HG02588 (cell line): ENCODE results near the gene ETDB.
"Not testable (repeated sequence)": the region's sequence is repeated elsewhere in the genome, so short reads cannot be mapped to it uniquely, and the experiment has no call there.

ENCODE experiments used
- ATAC-seq: cut with Tn5 transposase; IDR thresholded peaks from one replicate; pipeline ENCODE4 v1.9.1; 2021; ENCODE audit warnings: mild to moderate bottlenecking, moderate library complexity; ENCODE audit not compliant: unreplicated experiment

ETDB gene

DNA sequence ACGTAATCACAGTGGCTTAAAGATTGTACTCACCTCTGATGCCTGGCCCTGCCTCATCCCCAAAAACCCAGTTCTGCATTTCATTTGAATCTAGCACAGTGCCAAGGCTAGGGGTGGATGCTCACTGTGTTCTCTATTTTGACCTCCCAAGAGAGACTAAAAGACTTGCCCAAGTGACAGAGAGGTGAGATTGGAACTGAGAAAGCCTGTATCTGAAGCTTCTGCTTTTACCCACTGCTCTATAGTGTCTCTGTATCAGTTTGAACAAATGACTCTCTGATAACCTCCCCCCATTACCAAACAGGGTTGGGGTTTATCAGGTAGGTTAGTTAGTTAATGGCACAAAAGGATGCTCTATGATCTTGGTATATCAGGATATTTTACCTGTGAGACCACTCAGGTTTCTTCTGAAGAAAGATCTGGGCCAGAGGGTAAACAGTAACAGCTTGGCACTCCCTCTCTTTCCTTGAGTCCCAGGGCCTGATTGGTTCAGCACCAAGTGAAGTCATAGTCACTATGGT, at the start of gene ETDB:
Gene ETDB, minus strand, starts transcription at position 471 of the 521 bp plus-strand sequence. CDS start 1,265 bp downstream, outside the sequence.
- ATAC-seq, result not testable (repeated sequence)

DNA sequence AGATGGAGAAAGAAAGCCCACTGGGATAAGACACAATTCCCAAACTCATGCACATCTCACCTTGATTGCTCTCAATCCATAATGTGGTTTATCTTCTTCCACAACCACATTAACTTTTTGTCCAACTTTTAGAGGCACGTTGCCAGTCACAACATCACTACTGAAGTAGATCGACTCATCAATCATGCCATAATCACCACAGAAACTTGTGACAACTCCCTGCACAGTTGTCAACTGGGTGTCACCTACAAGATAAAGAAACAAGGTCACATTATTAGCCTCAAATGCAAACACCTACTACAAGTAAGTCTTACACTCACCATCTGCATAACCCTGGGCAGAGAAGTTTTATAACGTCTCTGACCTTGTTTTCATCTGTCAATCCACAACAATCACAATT, 49.2 kb upstream of the ETDB start:
- not testable (repeated sequence) for ATAC-seq

DNA sequence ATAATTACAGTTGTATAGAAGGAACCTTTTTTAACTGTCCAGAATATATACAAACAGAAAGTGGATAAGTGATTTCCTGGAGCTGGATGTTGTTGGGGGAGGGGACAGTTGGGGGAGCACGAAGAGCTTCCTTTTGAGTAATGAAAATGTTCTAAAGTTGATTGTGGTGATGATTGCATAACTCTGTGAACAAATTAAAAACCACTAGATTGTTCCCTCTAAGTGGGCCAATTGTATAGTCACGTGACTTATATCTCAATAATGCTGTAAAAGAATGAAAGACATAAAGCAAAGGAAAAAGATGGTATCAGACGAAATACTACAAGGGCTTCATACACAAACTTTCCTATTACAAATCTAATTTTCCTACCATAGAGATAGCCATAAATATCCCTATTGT, 48.2 kb upstream of the ETDB start:
- ATAC-seq, result no peak

DNA sequence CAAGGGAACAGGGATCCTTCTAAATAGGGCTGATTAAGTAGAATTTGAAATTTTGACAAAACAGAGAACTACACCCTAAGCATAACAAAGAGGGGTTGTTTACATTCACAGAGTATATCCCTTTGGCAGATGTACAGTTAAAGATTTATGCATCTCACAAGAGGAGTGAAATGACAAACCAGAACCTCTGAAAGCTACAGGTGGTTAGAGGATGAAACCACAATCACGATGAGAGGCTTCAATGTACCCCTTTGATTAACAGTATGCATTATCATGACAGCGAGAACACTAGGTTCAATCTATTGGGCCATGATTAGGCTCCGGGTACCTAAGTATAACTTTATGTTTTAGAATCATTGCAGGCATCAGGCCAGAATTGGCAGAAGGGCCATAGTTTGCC, 34.4 kb upstream of the ETDB start:
- not testable (repeated sequence) for ATAC-seq

GRCh38 chrX:135126145-135126544, 5.8 kb upstream of the ETDB start:
- ATAC-seq, result not testable (repeated sequence)

DNA sequence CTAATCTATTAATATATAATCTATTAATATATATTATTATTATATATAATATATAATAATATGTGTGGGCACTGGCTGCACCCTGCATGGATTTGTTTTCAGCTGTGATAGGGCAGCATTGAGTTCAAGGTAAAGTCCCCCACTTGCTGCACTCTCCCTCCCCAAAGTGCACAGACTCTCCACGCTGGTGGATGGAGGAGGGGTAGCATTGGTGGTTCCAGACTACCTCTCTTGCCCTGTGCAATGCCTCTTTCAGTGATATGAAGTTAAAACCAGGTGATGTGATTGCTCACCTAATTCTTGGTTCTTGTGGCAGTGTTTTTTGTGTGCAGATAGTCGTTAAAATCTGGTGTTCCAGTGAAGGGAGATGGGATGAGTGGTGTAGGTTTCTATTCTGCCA, 4.3 kb downstream of the ETDB start:
- not testable (repeated sequence) for ATAC-seq

GRCh38 chrX:135114392-135114791, 5.9 kb downstream of the ETDB start:
- peak; percentile 92 for ATAC-seq

DNA sequence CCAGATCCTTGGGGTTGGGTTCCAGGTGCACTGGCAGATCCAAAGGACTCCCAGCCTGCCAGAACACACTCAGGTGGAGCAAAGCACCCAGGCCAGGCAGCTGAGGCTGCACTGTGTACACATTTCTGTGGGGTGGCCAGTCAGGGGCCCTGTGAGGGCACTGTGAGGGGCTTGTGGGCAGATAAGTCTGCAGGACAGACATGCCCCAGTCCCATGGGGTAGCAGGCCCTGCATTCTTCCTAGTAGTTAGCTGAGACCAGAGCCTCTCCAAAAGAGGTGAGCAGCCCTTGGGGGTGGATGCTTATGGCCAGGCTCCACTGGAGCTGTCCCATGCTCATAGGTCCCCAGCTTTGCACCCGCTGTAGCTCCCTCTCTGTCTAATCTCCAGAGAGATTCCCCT, 7.6 kb downstream of the ETDB start:
- no peak for ATAC-seq

DNA sequence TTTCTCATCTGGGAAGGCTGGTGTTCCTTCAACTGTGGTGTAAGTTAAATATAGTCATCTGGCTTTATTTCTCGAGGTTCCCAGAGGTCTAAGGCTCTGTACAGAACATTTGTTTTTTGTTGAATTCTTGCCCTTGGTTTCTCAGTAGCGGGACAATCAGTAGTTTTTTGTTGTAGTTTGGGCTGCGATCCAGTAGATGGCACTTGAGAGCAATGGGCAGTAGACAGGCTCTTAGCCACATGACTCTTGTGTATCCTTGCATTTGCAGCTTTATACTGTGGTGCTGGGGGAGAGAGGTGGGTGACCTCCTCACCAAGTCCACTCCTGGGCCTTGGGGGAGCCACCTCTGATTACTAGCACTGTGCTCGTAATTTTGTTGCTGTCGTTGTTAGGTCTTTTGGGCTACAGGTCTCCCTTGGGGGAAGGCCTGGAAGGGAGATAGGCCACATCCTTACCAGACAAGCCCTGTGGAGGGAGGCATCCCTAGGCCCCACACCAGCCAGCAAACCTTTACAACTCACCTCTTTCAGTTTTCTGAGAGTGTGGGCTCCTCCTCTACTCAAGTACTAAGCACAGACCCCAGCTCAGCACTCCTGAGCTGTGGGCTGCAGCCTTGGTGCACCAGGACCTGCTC, 8.1 kb downstream of the ETDB start:
- ATAC-seq, result no peak

GRCh38 chrX:135109554-135109953, 10.8 kb downstream of the ETDB start:
- no peak for ATAC-seq

GRCh38 chrX:135099493-135099783, 20.9 kb downstream of the ETDB start:
- ATAC-seq, result no peak

- ATAC-seq, result not testable (repeated sequence)
These were observed 23.1 kb downstream of the ETDB start for GRCh38 chrX:135097196-135097744.

GRCh38 chrX:135095715-135096114, 24.6 kb downstream of the ETDB start:
- ATAC-seq, result no peak

- no peak for ATAC-seq
These were observed 25.6 kb downstream of the ETDB start for GRCh38 chrX:135094726-135095125.

GRCh38 chrX:135089126-135089525, 31.2 kb downstream of the ETDB start:
- no peak for ATAC-seq

DNA sequence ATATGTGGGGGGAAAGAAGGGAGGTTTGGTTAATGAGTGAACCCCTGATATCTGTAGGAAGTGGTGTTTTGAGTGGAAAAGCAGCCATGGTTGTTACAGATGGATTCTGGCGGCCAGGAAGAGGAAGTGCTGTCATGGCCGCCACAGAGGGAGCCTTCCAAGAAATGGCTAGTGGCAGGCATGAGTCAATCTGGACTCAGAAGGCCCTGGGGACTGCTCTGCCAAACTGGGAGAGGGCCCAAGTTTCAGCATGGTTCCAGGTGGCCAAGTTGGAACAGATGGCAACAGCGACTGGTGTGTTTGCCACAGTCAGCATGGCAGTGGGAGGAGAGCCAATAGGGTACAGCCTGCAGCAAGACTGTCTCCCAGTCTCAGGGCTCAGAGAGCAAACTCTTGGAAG, 32.5 kb downstream of the ETDB start:
- no peak for ATAC-seq

GRCh38 chrX:135086197-135086854, 34.0 kb downstream of the ETDB start:
- peak; percentile 87 for ATAC-seq

GRCh38 chrX:135081693-135082404, 38.5 kb downstream of the ETDB start:
- no peak for ATAC-seq
